Fibroblast of pulmonary artery (primary cell): ENCODE measurements around the gene SLCO4A1.

Source experiments
- DNase-seq: peaks from one replicate; pipeline ENCODE4 v3.0.0-alpha.2; 2010; ENCODE audit warnings: low read depth
- H3K4me3 ChIP-seq: replicated peaks from 2 replicates; pipeline ENCODE4 v1.5.1; 2011; ENCODE audit warnings: low read depth, mild to moderate bottlenecking, control low read depth, low read length, moderate library complexity
- TF ChIP-seq, protein P1 (sequence below): IDR thresholded peaks from 2 replicates; pipeline ENCODE4 v1.5.1; 2011; ENCODE audit warnings: mild to moderate bottlenecking, control low read depth, low read length, inconsistent platforms; ENCODE audit errors: missing control alignments

SLCO4A1 gene

DNA sequence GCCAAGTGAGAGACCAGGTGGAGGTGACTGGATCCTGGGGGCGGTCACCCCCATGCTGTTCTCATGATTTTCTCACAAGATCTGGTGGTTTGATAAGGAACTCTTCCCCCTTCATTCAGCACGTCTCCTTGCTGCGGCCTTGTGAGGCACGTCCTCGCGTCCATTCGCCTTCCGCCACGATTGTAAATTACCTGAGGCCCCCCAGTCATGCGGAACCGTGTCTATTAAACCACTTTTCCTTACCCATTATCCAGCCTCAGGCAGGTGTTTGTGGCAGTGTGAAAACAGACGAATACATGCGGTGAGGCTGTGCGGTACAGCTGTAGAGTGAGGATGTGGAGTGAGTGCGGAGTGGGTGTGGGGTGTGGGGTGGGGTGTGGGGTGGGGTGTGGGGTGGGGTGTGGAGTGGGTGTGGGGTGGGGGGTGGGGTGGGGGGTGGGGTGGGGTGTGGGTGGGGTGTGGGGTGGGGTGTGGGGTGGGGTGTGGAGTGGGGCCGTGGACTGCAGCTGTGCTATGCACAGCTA is 54.2 kb downstream of the SLCO4A1 start:
- TF ChIP-seq, protein P1, sequence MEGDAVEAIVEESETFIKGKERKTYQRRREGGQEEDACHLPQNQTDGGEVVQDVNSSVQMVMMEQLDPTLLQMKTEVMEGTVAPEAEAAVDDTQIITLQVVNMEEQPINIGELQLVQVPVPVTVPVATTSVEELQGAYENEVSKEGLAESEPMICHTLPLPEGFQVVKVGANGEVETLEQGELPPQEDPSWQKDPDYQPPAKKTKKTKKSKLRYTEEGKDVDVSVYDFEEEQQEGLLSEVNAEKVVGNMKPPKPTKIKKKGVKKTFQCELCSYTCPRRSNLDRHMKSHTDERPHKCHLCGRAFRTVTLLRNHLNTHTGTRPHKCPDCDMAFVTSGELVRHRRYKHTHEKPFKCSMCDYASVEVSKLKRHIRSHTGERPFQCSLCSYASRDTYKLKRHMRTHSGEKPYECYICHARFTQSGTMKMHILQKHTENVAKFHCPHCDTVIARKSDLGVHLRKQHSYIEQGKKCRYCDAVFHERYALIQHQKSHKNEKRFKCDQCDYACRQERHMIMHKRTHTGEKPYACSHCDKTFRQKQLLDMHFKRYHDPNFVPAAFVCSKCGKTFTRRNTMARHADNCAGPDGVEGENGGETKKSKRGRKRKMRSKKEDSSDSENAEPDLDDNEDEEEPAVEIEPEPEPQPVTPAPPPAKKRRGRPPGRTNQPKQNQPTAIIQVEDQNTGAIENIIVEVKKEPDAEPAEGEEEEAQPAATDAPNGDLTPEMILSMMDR = no peak
- DNase-seq = no peak
- H3K4me3 ChIP-seq = no peak overlapping the region

DNA sequence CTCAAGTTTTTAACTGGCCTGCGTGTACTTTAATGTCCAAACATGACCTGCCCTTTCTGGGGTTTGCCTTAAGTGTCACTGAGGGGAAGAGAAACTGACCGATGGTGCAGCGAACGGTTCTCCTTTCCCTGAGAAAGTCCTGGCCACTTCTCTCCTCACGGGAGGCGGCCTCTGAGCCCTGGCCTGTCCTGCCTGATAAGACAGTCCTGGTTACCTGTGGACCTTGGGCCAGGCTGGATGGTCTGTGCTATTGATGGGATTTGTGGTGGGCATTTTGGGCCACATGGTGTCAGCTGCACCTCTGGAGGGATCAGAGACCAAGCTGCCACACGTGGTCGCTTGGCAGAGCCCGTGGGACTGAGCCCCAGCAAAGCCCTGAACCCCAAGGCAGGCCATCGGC is 54.7 kb downstream of the SLCO4A1 start:
- TF ChIP-seq, protein P1 = no peak
- DNase-seq = no peak
- H3K4me3 ChIP-seq = no peak overlapping the region

DNA sequence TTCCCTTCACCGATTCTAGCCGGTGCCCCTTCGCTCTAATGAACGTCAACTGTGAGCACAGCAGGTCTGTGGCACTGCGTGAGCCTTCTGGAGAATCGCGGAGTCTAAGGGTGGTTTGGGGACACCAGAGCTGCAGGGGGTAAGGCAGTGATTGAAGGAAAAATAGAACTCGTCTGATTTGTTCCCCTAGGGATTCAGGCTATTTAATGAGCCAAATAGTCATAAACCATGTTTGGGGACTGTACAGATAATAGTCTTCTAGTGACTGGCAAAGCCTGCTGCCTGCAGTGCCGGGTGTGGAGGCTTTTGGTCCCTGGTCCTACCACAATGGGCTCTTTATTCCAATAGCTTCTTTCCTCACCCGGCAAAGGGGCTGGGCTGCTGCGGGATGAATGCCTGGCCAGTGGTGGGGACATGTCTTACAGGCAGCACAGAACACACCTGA is 55.2 kb downstream of the SLCO4A1 start:
- TF ChIP-seq, protein P1 = no peak
- no peak overlapping the region for H3K4me3 ChIP-seq
- DNase-seq = no peak

DNA sequence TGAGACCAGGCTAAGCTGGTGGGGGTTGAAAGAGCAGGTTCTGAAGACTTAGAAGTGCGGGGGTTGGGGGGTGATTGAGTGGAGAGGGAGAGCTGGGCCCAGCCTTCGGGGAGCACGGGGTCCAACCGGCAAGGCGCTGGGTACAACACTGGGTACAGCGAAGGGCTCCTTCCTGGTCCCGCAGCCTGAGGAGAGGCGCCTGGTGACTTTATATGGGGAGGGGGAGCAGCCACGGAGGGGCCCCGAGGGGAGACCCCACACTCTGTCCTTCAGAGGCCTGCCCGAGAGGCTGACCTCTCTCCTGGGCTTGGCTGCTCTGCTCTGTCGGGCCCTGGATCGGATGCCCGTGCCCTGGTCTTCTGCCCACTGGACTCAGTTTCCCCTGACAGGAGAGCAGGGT is 55.9 kb downstream of the SLCO4A1 start:
- TF ChIP-seq, protein P1 = no peak
- DNase-seq = no peak
- H3K4me3 ChIP-seq = no peak overlapping the region

DNA sequence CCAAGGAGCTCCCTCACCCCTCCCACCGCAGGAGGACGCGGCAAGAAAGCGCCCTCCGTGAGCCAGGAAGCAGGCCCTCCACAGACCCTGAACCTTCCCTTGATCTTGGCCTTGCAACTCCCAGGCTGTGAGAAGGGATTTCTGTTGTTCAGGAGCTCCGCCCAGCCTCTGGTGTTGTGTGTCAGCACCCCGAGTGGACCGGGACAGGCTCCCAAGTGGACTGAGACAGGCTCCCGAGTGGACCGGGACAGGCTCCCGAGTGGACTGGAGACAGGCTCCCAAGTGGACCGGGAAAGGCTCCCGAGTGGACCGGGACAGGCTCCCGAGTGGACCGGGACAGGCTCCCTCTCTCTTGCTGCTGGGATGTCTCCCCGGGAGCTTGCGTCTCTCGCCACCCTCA is 57.0 kb downstream of the SLCO4A1 start:
- DNase-seq = no peak
- no peak overlapping the region for H3K4me3 ChIP-seq
- TF ChIP-seq, protein P1 = no peak

DNA sequence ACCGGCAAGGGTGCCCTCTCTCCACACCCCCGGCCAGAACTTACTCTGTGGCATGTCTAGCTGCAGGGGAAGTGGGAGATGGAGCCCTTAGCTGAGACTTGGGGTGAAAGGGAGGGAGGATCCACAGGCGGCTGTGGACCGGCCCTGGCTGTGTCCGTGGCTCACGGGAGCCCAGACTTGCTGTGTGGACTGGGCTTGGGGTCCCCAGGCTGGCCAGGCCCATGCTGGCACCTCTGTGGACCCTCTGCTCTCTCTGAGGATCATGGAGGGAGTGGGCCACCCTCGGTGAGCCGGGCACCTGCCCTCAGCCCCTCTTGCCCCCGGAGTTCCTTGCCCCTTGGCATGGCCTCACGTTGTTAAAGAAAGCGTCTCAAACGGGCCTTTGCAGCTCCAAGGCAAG is 57.4 kb downstream of the SLCO4A1 start:
- TF ChIP-seq, protein P1 = no peak
- DNase-seq = no peak
- no peak overlapping the region for H3K4me3 ChIP-seq

DNA sequence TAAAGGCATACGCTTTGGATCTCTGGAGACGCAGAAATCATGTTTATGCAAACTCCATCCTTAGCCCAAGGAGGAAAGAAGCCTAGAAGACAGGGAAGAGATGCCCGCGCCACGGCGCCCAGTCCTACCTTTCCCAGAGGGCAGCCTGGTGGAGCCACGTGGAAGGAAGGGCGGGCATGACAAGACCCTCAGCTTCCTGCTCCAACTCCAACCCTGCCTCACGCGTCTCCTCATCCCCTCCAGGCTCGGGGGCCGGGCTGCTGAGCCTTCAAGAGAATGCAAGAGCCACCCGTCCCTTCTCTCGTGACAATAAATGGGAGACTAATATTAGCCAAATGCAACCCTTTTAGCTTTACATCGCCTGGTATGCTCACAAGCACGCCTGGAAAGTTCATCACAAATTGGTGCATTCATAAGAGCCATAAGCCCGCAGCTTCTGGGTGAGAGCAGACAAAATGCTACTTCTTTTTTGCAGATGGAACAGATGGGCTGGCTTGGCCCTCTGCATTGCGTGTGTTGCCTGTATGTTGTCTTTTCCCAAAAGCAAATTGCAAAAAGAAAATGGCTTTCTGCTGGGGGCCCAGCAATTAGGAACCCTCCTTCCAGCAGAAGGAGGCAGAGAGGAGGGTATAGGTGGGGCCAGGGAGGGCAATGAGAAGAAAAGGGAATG is 58.1 kb downstream of the SLCO4A1 start:
- H3K4me3 ChIP-seq = no peak overlapping the region
- no peak for DNase-seq
- TF ChIP-seq, protein P1 = no peak
